DND-41 (cell line): ENCODE measurements around the gene ERBB2.

Experiments
- CTCF ChIP-seq: IDR thresholded peaks from 2 replicates; pipeline ENCODE4 v1.5.1; 2012; ENCODE audit warnings: borderline replicate concordance, low read length, moderate library complexity, mild to moderate bottlenecking; ENCODE audit not compliant: poor library complexity, severe bottlenecking; ENCODE audit errors: extremely low read depth
- EZH2 ChIP-seq: IDR thresholded peaks from 3 replicates; pipeline ENCODE4 v1.6.1; 2012; ENCODE audit warnings: borderline replicate concordance, low read depth, mild to moderate bottlenecking, moderate library complexity, low read length, inconsistent platforms; ENCODE audit not compliant: severe bottlenecking

- TF ChIP-seq CTCF (no peak), EZH2 (no peak)
Observed at GRCh38 chr17:39665642-39666224, 34.1 kb upstream of the ERBB2 start.
